Superior temporal gyrus (tissue), 1 donor: ENCODE results near the gene RHD.
"Not testable (repeated sequence)": the region's sequence is repeated elsewhere in the genome, so short reads cannot be mapped to it uniquely, and the experiment has no call there.

Experiments
- DNase-seq: peaks from one replicate; pipeline ENCODE4 v3.0.0-alpha.2; 2016; ENCODE audit errors: extremely low spot score

Gene RHD

DNA sequence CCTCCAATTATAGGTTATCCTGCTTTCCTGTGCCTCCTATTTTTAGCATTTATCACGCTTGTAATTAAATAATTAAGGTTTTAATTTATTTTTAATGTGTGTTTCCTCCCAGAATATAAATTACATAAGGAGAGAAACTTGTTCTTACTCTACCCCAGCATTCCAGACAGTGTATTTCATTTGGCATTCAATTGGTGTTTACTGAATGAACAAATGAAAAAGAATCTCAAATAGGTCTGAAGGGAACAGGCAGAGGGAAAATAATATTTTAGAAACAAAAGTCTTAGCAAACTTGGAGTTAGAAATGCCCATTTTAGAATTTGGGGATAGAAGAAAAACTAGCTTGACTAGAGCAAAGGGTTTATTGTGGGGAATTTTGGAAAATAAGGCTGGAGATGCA lies 15.1 kb upstream of the RHD start:
- no peak for DNase-seq

GRCh38 chr1:25259813-25260212 lies 12.5 kb upstream of the RHD start:
- not testable (repeated sequence) for DNase-seq

DNA sequence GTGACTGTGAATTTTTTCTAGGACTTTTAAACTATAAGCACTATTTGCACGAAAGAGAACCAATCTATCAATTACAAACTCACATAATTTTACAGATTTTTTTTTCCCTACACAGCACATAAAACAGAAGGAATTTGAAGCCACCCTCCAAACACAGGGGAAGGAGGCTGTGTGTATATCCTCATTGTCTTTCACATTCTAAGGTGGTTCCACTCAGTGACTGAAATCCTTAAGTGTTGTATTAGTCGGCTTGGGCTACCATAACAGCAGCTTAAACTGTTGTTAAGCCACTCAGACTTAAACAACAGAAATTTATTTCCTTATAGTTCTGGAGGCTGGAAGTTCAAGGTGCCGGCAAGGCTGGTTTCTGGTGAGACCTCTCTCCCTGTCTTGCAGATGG lies 12.0 kb upstream of the RHD start:
- not testable (repeated sequence) for DNase-seq

DNA sequence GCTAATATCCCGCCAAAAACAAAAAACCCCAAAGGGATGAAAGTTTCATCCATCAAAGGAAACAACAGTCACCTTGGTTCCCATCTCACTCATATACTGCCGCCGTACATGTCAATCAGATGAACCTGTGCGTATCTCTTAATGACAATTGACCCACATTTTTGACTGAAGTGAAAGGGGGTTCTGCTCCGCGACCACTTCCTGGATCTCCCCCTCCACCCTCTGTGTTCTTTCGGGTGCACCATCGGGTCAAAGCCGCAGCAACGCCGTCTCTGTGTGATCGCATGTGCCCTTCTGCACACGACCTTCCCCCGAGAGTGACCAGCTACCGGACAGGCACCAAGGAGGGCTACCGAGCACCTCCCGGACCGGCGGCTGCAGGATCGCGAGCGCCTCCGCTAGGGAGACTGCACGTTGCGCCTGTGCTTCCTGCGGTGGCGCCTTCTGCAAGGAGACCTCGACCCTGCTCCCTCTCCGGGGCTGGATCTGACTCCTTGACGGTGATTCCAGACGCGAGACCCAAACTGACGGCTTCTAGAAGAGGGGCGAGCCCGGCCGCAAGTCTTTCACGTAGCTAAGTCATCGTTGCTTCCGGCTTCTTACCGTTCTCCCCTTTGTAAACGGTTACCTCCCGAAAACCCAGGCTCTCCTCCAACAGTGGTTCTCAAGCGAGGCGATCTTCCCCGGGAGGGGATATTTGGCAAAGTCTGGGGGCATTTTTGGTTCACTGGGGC lies 5.6 kb upstream of the RHD start:
- DNase-seq = not testable (repeated sequence)

DNA sequence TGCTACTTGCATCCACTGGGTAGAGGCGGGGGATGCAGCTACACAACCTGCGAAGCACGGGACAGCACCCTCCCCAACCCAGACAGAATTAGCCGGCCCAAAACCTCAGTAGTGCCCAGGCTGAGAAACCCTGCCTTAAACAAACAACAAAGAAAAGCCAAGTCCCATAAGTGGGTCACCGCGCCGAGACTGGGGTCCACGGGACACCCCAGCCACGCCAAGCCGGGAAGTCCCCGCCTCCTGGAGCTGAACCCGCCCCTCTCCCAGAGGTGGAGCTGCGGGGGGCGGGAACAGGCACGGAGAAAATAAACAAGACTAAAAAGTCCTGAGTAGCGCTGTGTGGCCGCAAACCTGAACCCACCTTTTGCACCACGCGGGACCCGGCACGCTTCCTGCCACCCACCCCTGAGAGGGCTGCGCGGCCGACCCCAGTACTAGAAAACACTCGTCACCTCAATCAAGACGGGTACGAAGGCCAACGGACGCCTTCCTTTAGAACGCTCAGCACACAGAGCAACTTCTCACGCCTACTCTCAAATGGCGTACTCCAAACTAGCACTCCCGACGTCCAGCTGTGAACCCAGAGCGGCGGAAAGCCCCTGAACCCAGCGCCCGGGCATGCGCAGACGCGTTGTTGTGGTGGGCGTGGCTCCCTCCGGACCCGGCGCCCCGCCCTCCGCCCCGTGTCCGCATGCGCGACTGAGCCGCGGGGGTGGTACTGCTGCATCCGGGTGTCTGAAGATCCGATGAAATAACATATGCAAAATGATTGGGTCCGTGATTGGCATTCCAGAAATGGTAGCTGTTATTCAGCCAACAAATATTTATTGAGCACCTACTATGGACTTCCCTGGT lies 4.8 kb upstream of the RHD start:
- DNase-seq = peak; percentile 67

DNA sequence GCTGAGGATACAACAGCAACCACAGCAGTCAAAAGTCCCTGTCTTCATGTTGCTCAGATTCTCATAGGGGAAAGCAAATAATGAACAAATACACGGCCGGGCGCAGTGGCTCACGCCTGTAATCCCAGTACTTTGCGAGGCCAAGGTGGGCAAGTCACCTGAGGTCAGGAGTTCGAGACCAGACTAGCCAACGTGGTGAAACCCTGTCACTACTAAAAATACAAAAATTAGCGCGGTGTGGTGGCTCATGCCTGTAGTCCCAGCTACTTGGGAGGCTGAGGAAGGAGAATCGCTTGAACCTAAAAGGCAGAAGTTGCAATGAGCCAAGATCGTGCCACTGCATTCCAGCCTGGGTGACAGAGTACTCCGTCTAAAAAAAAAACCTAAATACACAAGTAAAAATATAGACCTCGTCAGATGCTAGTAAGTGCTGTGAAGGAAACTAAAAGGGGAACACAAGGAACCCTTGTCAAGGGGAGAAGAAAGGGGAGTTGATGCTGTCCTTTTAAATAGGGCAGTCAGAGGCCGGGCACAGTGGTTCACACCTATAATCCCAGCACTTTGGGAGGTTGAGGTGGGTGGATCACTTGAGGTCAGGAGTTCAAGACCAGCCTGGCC lies 4.1 kb upstream of the RHD start:
- DNase-seq = not testable (repeated sequence)

DNA sequence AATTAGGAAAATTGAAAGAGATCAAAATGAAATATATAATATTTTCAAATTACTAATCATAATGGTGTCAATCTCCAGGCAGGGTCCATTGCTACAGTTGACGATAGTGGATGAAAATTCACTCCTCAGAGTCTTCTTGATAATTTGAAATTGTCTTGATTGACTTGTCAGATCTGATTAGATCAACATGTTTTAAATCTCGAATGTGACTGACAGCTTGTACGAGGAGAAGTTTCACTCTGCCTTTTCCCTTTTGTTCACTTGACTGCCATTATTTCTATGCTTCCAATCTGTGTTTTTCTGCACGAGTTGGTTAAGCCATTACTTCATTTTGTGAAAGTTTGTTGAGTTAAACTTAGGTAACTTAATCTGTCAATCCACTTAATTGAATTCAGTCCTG lies 3.3 kb downstream of the RHD start:
- not testable (repeated sequence) for DNase-seq

DNA sequence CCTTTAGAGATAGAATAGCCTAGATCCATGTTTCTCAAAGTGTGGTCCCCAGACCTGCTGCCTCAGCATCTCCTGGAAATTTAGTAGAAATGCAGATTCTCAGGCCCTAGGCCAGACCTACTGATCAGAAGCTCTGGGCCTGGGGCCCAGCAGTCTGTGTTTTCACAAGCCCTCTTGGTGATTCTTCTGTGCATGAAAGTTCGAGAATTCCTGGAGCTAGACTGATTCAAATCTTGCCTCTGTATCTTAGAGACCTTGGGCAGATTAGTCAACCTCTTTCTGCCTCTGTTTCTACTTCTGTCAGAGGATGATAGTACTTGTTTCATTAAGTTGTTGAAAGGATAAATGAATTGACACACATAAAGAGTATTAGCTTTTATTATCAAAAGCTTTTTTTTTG lies 5.0 kb downstream of the RHD start:
- not testable (repeated sequence) for DNase-seq

- not testable (repeated sequence) for DNase-seq
Observed at GRCh38 chr1:25278358-25278757, 6.0 kb downstream of the RHD start.

GRCh38 chr1:25278790-25279189 lies 6.5 kb downstream of the RHD start:
- DNase-seq = not testable (repeated sequence)

DNA sequence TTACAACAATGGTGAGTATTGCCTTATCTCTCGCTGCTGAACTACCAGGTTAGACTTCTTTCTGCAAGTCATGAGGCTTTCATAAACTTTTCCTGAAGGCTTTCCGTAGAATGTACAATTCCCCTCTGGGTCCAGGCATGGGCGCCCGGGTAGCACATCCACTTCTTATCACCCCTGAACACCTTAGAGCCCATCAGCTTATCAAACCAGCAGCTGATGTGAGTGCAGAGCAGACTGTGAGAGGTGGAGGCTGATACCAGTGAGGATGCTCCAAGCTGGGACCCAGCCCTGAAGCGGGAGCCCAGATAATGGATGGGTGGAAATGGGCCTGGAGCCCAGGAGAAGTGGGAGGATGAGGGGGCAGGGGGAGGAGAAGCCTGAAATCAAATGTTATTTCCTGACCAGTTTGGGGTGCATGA lies 7.4 kb downstream of the RHD start:
- DNase-seq = not testable (repeated sequence)

GRCh38 chr1:25285862-25286261 lies 13.6 kb downstream of the RHD start:
- DNase-seq = not testable (repeated sequence)

- not testable (repeated sequence) for DNase-seq
Observed at GRCh38 chr1:25287164-25287563, 14.9 kb downstream of the RHD start.

- DNase-seq = not testable (repeated sequence)
Observed at GRCh38 chr1:25288573-25289101, 16.3 kb downstream of the RHD start.

- not testable (repeated sequence) for DNase-seq
Observed at GRCh38 chr1:25290043-25290442, 17.7 kb downstream of the RHD start.

GRCh38 chr1:25293426-25293825 lies 21.1 kb downstream of the RHD start:
- DNase-seq = not testable (repeated sequence)

DNA sequence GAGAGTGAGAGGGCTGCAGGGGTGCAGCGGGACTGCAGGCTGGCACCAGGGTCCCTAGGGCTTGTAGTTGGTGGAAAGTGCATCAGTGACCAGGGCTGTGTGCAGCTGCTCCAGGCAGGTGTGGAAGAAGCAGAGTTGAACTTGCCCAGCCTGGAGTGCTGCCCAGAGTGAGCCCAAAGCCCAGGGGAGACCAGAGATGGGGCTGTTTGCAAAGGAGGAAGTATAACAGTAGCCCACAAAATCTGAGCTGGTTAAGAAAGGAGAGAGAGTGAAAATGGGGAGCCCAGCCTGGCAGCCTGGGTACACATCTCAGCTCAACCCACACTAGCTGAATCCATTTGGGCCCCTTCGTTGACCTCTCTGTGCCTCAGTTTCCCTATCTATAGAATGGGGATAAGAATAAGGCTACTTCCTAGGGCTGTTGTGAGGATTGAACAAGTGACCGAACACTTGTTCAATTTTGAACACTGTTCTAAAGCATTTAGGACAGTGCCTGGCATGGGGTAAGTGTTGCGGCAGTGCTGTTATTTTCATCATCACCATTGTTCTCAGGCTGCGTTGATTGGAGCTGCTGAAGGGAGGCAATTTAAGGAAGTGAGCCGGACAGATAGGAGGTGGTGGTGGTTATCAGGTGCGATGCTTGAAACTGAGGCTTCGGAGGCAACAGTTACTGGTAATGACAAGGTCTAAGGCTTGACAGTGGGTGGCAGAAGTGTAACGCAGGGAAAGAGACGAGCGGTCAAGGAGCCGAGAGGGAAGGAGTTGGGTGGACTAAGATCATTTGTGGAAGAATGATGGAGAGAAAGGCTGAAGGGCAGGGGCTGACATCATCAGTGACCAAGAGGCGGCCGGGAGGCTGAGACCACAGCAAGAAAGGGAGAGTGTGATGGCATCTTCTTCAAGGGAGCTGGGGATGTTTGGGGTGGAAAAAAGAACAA lies 22.8 kb downstream of the RHD start:
- not testable (repeated sequence) for DNase-seq

DNA sequence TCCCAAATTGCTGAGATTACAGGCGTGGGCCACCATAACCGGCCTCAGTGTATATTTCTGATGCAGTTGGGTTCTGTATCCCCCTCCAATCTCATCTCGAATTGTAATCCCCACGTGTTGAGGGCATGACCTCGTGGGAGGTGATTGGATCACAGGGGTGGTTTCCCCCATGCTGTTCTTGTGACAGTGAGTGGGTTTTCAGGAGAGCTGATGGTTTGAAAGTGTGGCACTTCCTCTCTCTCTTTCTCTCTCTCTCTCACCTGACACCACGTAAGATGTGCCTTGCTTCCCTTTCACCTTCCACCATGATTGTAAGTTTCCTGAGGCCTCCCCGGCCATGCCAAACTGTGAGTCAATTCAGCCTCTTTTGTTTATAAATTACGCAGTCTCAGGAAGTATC lies 24.2 kb downstream of the RHD start:
- not testable (repeated sequence) for DNase-seq

- not testable (repeated sequence) for DNase-seq
Observed at GRCh38 chr1:25300729-25301128, 28.4 kb downstream of the RHD start.

DNA sequence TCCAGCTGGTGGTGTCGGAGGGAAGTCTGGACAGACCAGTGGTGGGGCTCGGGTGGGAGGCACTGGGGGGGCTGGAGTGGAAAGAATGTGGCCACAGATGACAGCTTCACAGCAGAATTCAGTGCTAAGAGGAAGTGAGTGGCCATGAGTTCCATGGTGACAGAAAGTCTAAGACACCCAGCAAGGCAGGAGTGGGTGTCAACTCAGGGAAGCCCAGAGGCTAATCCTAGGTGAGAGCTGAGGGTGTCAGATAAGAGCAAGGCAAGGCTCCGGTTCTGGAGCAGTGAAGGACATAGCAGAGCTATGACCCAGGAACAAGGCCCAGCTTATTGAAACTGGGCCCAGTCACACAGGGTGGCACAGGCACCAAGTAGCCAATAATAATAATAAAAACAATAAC lies 30.0 kb downstream of the RHD start:
- not testable (repeated sequence) for DNase-seq

DNA sequence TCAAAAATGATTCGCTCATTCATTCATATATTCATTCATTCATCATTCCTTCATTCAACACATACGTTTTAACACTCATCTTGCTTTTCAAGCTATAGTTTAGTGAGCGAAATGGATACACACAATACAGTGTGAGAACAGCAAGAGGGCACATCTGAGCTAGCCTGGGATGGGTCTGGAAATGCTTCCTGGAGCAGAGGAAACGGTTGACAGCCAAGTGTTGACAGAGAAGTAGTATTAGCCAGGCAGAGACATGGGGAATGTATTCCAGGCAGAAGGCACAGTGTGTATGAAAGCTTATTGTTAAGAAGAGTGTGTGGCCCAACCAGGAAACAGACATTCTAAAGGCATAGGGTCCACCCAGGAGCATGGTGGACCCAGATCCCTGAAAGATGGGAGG lies 32.6 kb downstream of the RHD start:
- DNase-seq = not testable (repeated sequence)
